ENCODE data around the gene SEPTIN8.
A peak's percentile ranks its signal among the peaks of the same experiment; 100 is the strongest.
"Not testable (repeated sequence)": the region's sequence is repeated elsewhere in the genome, so short reads cannot be mapped to it uniquely, and the experiment has no call there.

SEPTIN8 gene

DNA sequence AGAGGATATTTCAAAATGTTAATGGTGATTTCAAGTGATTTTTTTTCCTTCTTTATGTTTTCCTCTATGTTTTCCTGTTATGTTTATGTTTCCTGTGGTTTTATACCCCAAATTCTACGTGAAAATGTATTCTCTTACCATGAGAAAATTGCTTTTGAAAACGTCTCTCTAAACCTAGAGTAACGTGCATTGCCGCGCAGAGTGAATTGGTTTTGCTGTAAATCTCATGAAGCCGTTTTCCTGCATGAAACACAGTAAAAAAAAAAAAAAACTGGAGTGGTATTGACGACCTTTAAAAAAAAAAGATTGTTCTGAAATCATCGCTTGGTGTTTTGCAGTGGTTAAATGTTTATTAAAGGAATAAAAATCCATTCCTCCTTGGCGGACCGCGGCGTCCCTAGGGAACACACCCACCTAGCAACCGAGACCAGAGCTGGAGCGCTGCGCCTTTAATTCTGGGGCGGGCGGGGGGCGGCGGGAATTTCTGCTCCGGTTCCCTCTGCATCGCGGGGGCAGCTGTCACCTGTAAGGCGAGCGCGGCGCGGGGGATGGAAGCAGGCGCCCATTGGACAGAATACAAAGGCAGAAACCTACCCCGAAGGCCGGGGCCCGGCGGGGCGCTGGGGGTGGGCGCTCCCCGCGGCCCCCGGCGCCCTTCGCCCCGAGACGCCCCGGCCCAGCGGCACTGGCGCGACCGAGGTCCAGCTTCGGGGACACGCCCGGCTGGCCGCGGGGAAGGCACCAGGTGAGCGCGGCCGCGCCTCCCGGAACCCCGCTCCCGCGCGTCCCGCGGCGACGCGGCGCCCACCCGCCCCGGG, 36.0 kb upstream of the SEPTIN8 start, which contains the start of gene SOWAHA:
SOWAHA (plus strand) TSS at position 522 of the 818 bp plus-strand sequence. CDS start 320 bp downstream, outside the sequence.
- DNase-seq (ENCODE audit: low spot score), result no peak

DNA sequence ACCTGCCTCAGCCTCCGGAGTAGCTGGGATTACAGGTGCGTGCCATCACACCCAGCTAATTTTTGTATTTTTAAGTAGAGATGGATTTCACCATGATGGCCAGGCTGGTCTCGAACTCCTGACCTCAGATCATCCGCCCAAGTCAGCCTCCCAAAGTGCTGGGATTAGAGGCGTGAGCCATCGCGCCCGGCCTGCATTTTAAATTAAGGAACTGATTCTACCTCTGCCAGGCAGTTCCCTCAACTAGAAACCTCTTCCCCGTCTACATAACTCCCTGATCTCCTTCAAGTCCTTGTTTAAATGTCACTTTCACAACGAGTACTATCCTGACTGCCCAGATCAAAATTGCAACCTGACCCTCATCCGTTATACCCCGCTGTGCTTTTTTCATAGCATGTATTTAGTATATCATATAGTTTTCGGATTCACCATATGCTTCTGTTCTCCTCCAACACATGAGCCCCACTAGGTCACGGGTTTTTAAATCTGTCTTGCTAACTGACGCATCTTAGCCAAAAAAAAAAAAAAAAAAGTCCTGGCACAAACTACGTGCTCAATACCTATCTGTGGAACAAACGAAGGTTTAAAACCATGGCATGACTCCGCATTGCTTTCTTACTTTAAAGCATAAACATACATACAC, 35.2 kb upstream of the SEPTIN8 start:
- DNase-seq (ENCODE audit: low spot score), result no peak

DNA sequence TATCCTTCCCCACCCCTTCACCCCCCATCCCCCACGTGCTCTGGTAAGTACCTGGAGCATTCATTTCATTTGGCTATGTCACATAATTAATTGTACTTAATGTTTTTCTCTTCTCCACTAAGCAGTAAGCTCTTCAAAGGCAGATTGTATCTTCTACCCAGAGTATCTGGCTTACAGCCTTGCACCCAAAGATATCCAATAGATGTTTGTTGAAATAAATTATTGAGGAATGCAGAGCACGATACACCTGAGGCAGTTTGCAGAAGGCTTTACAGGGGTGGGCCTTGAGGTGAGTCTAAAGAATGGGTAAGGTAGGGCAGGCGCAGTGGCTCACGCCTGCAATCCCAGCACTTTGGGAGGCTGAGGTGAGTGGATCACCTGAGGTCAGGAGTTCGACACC, 33.6 kb upstream of the SEPTIN8 start:
- DNase-seq (ENCODE audit: low spot score), result no peak

DNA sequence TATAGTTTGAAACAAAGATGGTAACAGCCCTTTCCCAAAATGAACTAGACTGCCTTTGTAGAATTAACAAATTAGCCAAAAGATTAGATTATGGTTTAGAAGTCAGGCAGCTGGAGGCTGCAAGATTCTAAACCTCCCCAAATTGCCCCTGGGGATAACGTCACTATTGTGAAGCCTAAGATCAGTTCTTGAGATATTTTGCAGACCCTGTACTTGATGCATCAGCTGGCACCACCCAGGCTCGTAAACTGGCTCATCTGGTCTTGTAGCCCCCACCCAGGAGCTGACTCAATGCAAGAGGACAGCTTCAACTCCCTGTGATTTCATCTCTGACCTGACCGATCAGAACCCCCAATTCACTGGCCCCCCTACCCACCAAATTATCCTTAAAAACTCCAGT, 31.8 kb upstream of the SEPTIN8 start:
- no peak for DNase-seq (ENCODE audit: low spot score)

DNA sequence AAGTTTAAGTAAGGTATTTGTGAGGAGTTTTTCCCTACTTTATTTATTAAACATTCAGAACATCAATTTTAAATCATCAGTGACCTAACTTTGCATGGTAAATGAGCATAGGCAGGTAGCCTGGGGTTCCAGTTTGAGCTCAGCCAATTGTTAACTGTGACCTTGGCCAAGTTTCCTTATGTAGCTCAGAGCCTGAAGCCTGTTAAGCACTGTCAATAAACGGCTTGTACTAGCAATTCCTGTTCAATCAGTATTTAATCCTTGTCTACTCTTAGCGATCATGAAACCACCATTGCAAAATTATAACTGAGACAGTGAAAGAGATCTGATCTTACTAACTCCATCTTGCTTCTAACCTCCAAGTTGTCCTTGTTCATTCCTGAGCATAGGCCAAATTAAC, 31.4 kb upstream of the SEPTIN8 start:
- no peak for DNase-seq (ENCODE audit: low spot score)

DNA sequence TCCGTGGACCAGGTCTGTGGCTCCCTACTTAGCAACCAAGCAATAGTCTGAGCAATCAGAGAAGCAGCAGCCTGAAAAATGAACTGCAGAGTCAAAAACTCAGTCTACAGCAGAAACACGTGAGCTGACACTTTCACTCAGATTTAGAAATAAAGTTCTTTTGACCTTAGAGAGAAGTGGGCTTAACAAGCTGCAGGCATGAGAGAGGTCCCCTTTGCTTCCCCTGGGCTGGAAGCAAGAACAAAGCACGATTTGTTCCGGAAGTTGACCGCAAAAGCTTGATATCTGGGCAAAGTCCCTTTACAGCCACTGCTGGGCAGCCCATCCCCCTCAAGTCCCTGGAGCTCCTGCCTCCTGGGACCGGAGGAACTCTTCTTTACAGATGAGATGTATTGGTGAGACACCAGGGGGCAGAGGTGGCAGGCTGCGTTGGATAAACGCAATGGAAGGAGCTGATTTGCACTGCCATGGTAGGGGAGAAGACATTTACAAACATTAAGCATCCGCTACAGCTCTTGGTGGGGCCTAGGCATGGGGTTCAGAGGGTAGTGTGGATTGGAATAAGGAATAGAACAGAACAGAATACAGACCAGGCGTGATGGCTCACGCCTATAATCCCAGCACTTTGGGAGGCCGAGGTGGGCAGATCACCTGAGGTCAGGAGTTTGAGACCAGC, 30.3 kb upstream of the SEPTIN8 start:
- peak; percentile 33 for DNase-seq (ENCODE audit: low spot score)

DNA sequence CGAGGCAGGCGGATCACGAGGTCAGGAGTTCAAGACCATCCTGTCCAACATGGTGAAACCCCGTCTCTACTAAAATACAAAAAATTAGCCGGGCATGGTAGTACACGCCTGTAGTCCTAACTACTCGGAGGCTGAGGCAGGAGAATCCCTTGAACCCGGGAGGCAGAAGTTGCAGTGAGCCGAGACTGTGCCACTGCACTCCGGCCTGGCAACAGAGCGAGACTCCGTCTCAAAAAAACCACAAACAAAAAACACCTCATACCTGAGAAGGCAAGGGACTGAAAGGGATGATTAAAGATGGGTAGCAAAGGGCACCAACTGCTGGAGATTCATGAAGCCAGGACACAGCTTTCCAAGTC, 29.7 kb upstream of the SEPTIN8 start:
- not testable (repeated sequence) for DNase-seq (ENCODE audit: low spot score)

DNA sequence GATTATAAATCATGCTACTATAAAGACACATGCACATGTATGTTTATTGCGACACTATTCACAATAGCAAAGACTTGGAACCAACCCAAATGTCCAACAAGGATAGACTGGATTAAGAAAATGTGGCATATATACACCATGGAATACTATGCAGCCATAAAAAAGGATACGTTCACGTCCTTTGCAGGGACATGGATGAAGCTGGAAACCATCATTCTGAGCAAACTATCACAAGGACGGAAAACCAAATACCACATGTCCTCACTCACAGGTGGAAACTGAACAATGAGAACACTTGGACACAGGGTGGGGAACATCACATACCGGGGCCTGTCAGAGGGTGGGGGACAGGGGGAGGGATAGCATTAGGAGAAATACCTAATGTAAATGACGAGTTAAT, 28.8 kb upstream of the SEPTIN8 start:
- not testable (repeated sequence) for DNase-seq (ENCODE audit: low spot score)

DNA sequence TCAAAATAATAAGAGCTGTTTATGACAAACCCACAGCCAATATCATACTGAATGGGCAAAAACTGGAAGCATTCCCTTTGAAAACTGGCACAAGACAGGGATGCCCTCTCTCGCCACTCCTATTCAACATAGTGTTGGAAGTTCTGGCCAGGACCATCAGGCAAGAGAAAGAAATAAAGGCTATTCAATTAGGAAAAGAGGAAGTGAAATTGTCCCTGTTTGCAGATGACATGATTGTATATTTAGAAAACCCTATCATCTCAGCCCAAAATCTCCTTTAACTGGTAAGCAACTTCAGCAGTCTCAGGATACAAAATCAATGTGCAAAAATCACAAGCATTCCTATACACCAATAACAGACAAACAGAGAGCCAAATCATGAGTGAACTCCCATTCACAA, 27.2 kb upstream of the SEPTIN8 start:
- not testable (repeated sequence) for DNase-seq (ENCODE audit: low spot score)

DNA sequence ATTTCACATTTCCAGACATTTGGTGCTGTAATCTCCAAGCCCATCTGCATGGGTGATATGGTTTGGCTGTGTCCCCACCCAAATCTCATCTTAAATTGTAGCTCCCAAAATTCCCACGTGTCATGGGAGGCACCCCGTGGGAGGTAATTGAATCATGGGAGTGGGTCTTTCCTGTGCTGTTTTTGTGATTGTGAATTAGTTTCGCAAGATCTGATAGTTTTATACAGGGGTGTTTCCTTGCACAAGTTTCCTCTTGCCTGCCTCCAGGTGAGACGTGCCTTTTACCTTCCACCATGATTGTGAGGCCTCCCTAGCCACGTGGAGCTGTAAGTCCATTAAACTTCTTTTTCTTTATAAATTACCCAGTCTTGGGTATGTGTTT, 25.6 kb upstream of the SEPTIN8 start:
- not testable (repeated sequence) for DNase-seq (ENCODE audit: low spot score)

DNA sequence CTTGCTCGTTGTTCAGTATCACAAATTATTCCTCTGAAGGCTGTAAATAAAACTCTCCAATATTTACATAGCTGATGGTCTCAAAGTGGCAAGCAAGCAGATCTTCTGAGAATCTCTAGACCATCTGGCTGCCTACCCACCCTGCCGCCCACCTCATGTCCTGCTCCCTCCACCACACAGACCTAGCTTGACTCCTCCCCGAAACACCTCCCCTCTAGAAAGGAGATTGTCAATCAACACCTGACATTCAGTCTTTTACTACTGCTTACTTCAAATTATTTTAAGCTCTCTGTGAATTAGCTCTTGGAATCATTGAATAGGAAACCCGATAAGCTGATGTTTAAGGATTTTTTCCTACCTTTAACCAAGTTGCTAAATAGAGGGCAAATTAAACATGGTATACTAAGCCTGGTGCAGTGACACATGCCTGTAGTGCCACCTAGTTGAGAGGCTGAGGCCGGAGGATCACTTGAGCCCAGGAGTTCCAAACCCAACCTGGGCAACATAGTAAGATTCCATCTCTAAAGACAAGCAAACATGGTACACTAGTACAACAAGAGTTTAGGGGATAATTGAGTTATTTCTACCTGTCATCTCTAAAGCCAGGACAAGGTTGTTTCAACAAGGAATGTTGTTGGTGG, 25.1 kb upstream of the SEPTIN8 start:
- no peak for DNase-seq (ENCODE audit: low spot score)

DNA sequence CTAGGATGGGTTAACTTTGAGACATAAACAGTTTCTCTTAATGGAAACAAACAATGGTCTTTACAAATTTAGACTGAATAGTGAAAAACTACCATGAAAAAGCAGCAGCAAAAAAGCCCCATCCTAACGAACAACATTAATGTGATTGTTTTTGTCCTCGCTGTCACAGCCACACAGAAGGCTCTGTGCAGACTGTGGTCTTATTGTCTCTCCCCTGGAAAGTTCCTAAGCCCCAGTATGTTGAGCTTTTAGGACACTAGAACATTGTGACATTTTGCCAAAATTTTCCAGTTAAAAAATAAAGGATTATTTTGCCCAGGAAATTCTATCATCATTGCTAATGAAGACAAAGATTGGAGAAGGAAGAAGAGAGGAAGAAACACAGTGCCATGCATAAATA, 23.5 kb upstream of the SEPTIN8 start:
- DNase-seq (ENCODE audit: low spot score), result no peak

DNA sequence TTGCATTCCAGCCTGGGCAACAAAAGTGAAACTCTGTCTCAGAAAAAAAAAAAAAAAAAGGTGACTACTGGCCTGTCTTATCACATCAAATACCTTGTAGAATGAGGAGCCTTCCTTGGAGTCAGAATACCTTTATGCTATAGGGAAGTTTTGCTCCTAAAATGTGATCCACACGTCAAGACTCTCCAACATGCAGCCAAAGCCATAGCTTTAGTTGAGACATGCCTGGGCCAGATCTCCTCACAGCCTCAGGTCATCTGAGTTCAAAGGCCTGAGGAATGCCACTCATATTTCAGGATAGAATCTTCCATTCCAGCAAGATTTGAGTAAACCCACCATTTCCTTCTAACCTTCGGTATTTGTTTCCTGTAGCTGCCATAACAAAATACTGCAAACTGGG, 22.4 kb upstream of the SEPTIN8 start:
- no peak for DNase-seq (ENCODE audit: low spot score)

DNA sequence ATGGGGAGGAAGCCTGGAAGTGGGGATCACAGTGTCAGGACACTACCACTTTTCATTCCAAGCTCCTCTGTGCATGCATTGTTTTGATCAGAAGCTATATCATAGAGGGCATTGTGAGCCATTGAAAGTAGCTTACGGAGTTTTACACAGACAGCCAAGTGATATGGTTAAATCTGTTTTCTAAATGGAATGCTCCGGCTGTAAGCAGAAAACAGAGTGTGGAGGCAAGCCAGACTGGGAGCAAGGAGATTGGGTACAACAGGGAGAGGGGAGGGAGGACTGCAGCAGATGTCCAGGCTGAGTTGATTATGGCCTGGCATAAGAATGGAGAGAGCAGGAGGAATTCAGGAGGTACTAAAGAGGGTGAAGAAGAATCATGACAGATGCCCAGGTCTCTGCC, 20.6 kb upstream of the SEPTIN8 start:
- no peak for DNase-seq (ENCODE audit: low spot score)

DNA sequence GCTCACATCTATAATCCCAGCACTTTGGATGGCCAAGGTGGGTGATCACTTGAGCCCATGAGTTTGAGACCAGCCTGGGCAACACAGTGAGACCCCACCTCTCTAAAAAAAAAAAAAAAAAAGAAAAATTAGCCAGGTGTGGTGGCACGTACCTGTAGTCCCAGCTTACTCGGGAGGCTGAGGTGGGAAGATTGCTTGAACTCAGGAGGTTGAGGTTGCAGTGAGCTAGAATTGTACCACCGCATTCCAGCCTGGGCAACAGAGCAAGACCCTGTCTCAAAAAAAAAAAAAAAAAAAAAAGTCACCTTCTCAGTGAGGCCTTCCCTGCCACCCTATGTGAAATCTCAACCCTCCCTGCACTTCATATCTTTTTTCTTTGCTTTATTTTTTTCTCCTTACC, 14.0 kb upstream of the SEPTIN8 start:
- DNase-seq (ENCODE audit: low spot score), result no peak

DNA sequence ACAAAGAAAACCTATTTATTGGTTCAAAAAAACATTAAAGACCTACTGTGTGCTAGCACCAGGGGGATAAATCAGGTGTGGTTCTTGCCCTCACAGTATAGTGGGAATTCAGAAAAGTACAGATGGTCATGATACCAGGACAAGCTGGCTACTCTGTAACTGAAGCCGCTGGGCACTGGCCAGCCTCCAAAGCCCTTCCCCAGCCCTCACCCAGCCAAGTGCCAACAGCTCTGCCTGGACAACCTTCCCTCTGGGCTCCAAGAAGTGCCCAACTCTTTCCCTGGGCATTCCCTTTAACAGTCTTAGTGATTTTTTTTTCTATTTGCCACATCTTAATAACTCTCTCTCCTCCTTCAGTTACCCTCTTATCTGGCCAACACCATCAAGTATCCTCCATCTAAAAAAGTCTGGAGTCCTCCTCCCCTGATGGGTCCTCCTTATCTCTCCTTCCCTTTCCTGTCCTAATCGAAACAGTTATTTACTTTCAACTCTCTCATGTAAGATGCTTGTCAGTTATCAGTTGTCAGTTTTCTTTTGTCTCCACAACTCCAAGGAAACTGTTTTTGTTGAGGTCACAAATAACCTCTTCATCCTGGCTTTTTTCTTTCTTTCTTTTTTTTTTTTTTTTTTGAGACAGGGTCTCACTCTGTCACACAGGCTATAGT, 13.3 kb upstream of the SEPTIN8 start:
- no peak for DNase-seq (ENCODE audit: low spot score)

DNA sequence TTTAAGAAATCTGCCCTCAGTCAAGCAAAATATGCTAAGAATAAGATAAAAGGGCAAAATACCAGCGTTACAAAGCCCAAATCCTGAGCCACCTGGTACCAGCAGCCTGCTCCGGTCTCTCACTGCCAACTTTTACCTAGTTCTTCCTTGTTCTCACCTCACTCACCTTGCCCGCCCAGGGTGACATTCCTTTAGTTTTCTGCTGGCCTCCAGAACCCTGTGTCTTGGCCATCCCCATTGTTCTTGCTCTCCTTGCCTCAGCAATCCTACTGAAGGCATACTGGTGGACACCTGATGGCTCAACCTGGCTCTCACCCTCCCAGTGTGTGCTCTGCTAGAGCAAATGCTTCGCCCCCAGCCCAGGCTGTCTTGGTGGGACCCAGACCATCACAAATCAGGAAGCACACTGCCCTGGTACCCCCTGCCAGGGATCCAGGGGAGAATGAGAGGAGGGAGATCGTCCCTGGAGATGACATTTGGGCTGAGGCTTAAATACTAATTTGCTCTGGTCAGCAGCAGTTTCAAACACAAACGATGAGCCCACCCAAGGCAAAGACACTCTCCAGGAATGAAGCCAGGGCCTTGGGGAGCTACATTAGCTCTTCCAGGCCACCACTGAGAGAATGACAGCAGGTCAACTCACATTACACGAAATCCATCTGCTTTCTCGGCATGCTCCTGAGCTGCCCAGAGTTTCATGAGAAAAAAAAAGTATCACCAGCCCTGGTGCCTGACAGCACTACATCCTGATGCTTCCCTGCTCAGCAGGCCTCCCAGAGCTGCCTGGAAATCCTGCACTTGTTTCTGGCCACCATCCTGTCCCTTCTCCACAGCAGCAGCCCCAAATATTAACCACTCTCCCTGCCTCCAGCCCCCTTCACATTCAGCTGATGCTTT, 12.2 kb upstream of the SEPTIN8 start:
- DNase-seq (ENCODE audit: low spot score), result no peak

DNA sequence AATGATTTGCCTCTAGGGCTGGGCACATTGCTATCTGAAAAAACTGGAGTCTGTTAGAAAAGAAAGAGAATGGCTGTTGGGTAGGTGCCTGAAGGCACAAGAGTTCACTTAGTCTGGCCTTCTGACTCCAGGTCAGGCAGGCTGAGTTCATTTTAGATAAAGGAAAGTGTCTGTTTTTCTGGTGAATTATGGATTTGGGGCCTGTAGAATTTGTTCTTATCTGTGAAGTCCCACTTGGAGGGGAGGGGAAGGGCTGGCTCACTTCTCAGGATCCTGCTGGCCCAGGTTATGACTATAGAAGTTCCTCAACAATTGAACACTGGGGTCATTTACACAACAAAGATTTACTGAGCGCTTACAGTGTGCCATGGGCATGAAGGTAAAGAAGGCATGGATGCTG, 11.5 kb upstream of the SEPTIN8 start:
- DNase-seq (ENCODE audit: low spot score), result no peak

DNA sequence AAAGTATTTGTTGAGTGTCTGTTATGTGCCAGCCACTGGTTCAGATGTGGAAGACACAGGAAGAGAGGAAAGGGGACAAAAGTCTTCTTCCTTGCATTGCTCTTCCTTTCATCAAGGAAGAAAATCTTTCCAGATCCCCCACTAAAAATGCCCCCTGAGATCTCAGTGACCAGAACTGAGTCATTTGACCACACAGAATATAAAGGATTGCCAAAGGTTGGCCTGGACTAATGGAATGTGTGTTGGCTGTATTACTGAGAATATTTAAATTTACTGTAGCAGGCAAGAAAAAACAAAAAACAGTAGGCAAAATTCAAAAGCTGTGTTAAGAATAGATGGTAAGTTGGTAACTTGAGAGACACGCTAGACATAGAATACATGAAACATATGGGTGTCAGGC, 10.0 kb upstream of the SEPTIN8 start:
- DNase-seq (ENCODE audit: low spot score), result no peak

DNA sequence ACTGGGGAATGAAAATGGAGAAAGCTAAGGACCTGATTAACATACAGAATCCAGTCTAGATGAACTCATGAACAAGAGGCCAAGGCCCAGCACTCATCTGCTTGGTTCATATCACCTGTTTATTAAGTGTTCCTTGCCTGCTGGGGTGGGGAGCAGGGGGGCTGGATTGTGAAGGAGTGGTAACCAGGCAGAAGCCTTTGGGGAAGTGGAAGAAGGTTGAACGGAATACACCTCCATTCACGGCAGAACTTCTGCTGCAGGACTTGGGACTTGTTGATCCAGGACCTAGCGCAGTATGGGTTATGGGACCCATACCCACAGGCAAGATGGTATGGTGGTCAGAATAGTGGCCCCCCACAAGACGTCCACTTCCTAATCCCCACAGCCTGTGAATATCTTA, 8.8 kb upstream of the SEPTIN8 start:
- DNase-seq (ENCODE audit: low spot score), result no peak

DNA sequence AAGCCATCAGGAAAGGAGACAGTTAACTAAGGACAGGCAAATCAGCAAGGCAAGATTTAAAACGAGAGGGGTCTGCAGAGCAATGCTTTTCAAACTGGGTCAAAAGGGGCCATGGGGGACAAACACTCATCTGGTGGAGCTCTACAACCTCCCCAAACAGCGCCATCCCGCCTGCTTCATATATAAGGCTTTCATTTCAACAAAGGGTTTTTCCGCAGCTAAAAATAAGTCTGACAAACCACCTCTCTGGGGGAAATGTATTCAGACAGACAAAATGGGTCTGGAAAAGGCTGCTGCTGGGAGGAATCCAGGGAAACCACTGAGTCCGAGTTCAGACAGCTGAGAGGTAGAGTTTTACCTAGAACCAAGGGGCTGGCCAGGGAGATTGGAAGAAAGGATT, 8.3 kb upstream of the SEPTIN8 start:
- no peak for DNase-seq (ENCODE audit: low spot score)
